HuH-7.5 (cell line): ENCODE measurements around the gene MOV10L1.
"Not testable (repeated sequence)": the region's sequence is repeated elsewhere in the genome, so short reads cannot be mapped to it uniquely, and the experiment has no call there.

Experiments
- DNase-seq: peaks from one replicate; pipeline ENCODE4 v3.0.0; 2011; ENCODE audit warnings: low spot score

The MOV10L1 gene

GRCh38 chr22:50104141-50104544, 14.3 kb downstream of the MOV10L1 start:
- DNase-seq = no peak

- DNase-seq = no peak
Observed at GRCh38 chr22:50105208-50106100, 15.6 kb downstream of the MOV10L1 start.

- DNase-seq = no peak
Observed at GRCh38 chr22:50107529-50107928, 17.7 kb downstream of the MOV10L1 start.

- no peak for DNase-seq
Observed at GRCh38 chr22:50111056-50111455, 21.2 kb downstream of the MOV10L1 start.

GRCh38 chr22:50112151-50113118, 22.6 kb downstream of the MOV10L1 start:
- DNase-seq = no peak

GRCh38 chr22:50114221-50115021, 24.6 kb downstream of the MOV10L1 start:
- no peak for DNase-seq

GRCh38 chr22:50115693-50116092, 25.9 kb downstream of the MOV10L1 start:
- DNase-seq = no peak

GRCh38 chr22:50117168-50117762, 27.5 kb downstream of the MOV10L1 start:
- DNase-seq = no peak

GRCh38 chr22:50118129-50118528, 28.3 kb downstream of the MOV10L1 start:
- DNase-seq = no peak

GRCh38 chr22:50118557-50119168, 28.9 kb downstream of the MOV10L1 start:
- DNase-seq = no peak

- DNase-seq = no peak
Observed at GRCh38 chr22:50119169-50119767, 29.5 kb downstream of the MOV10L1 start.

GRCh38 chr22:50119768-50120251, 30.0 kb downstream of the MOV10L1 start:
- no peak for DNase-seq

GRCh38 chr22:50121202-50121740, 31.5 kb downstream of the MOV10L1 start:
- no peak for DNase-seq

- no peak for DNase-seq
Observed at GRCh38 chr22:50123119-50123518, 33.3 kb downstream of the MOV10L1 start.

GRCh38 chr22:50125029-50125428, 35.2 kb downstream of the MOV10L1 start:
- no peak for DNase-seq

GRCh38 chr22:50129121-50129736, 39.4 kb downstream of the MOV10L1 start:
- DNase-seq = no peak

- DNase-seq = no peak
Observed at GRCh38 chr22:50131894-50132293, 42.1 kb downstream of the MOV10L1 start.

- no peak for DNase-seq
Observed at GRCh38 chr22:50134481-50134880, 44.7 kb downstream of the MOV10L1 start.

- DNase-seq = no peak
Observed at GRCh38 chr22:50136581-50137015, 46.8 kb downstream of the MOV10L1 start.

GRCh38 chr22:50137277-50137676, 47.5 kb downstream of the MOV10L1 start:
- DNase-seq = not testable (repeated sequence)
